ENCODE measurements around the gene TNS3.

- TF ChIP-seq POLR2A (IDR thresholded peaks at IDR 0.05; ENCODE audit: low read depth, low read length), result no peak
- no peak for TF ChIP-seq CTCF (IDR thresholded peaks at IDR 0.05; ENCODE audit: extremely low read depth in 1 of 2, insufficient read depth in 1 of 2, low read depth in 1 of 2, low read length in 2 of 2)
- TF ChIP-seq EZH2 (IDR thresholded peaks at IDR 0.05; ENCODE audit: borderline replicate concordance, low read depth, low read length, severe bottlenecking), result no peak
- TF ChIP-seq MAX (IDR thresholded peaks at IDR 0.05; ENCODE audit: insufficient read depth, insufficient read length), result no peak
- TF ChIP-seq POLR2AphosphoS5 (IDR thresholded peaks at IDR 0.05; ENCODE audit: insufficient read depth, low read depth, low read length), result no peak
- no peak for TF ChIP-seq FOS (IDR thresholded peaks at IDR 0.05; ENCODE audit: borderline replicate concordance, insufficient read depth, low read length)
- no peak for TF ChIP-seq JUN (IDR thresholded peaks at IDR 0.05; ENCODE audit: borderline replicate concordance, insufficient read depth, insufficient read length, low read depth)
- TF ChIP-seq GATA2 (IDR thresholded peaks at IDR 0.05; ENCODE audit: insufficient read depth, insufficient read length, low read depth, low read length), result no peak
- TF ChIP-seq MYC (IDR thresholded peaks at IDR 0.05; ENCODE audit: low read depth, low read length), result no peak
Observed at GRCh38 chr7:47371317-47371716, 210.6 kb downstream of the TNS3 start.

Measured in endothelial cell of umbilical vein (primary cell).